ENCODE measurements around the gene SUPT7L. TPM values are rescaled to one million over a fixed set of nuclear protein-coding genes. Genes with fewer than 3 reads are reported as not detected.

Gene SUPT7L
- total RNA-seq, 1 experiment from 2014 or later: 25.2 TPM

- TF ChIP-seq REST (IDR thresholded peaks at IDR 0.05; ENCODE audit: low read depth) (no peak), EGR1 (IDR thresholded peaks at IDR 0.05; ENCODE audit: low read depth) (peak; percentile 60), SIN3A (IDR thresholded peaks at IDR 0.05; ENCODE audit: low read depth) (peak; percentile 70)
Measured at GRCh38 chr2:27663285-27664153, at the start of gene SUPT7L, which contains the start of gene SLC4A1AP (continued).

- ChIA-PET RAD21 (ENCODE audit: low non-redundant PET in 1 of 2, low total read pairs in 2 of 2, uncharacterized antibody in 2 of 2, unreplicated experiment in 2 of 2) (no interaction called here), CTCF (interaction anchor here (1.6 to 1.9 kb wide), 2 partner anchors 9 to 30 kb away, joined by 3 to 5 read pairs; no protein-coding TSS in a partner anchor), POLR2A (no interaction called here)
- Histone ChIP-seq H3K79me2 (ENCODE audit: insufficient read depth, low read length) (no peaks in the 10 kb centered on the region), H3K9me3 (ENCODE audit: control insufficient read depth in 1 of 2, insufficient read depth in 1 of 2, low read depth in 1 of 2, low read length in 2 of 2) (no peaks in the 10 kb centered on the region), H3K9ac (ENCODE audit: low read length) (no peak overlapping the region), H3K4me3 (replicated peaks in 1 of 2; ENCODE audit: low read depth in 1 of 2, low read length in 2 of 2) (no peak overlapping the region), H2AFZ (ENCODE audit: low read depth, low read length, poor library complexity, severe bottlenecking) (no peak overlapping the region), H4K20me1 (ENCODE audit: insufficient read depth) (no peaks in the 10 kb centered on the region), H3K27ac (ENCODE audit: low read depth, low read length) (no peak overlapping the region), H3K27me3 (ENCODE audit: insufficient read depth, low read length) (no peaks in the 10 kb centered on the region), H3K9me2 (ENCODE audit: insufficient read depth) (no peaks in the 10 kb centered on the region), H3K4me2 (ENCODE audit: low read length) (no peak overlapping the region), H3K4me1 (ENCODE audit: control insufficient read depth in 1 of 2, insufficient read depth in 2 of 2, low read length in 2 of 2) (peaks cover 8 to 45% of the 10 kb centered on the region in 2 experiments), H3K36me3 (ENCODE audit: control insufficient read depth in 1 of 2, insufficient read depth in 2 of 2, low read length in 2 of 2) (no peaks in the 10 kb centered on the region)
- intact Hi-C loops (cut with micrococcal nuclease): no loop called here
- DNase-seq (ENCODE audit: low read depth, low spot score) (no peak), ATAC-seq (no peak)
- no TSS peak for BruUV-seq (replicated peaks)
- no peak for TF ChIP-seq CBX3 (IDR thresholded peaks at IDR 0.05; ENCODE audit: low read depth)
- no peak for TF ChIP-seq MAX (IDR thresholded peaks at IDR 0.05)
- TF ChIP-seq POLR2AphosphoS5 (IDR thresholded peaks at IDR 0.05; ENCODE audit: low read depth, low read length): no peak
- TF ChIP-seq ZFX (IDR thresholded peaks at IDR 0.05): no peak
- TF ChIP-seq ATF3 (IDR thresholded peaks at IDR 0.05): no peak
- TF ChIP-seq FOSL1 (IDR thresholded peaks at IDR 0.05; ENCODE audit: low read depth): no peak
- TF ChIP-seq ELF1 (IDR thresholded peaks at IDR 0.05; ENCODE audit: borderline replicate concordance, low read depth): no peak
- no peak for TF ChIP-seq YY1 (IDR thresholded peaks at IDR 0.05; ENCODE audit: extremely low read depth, insufficient replicate concordance, low read depth, low read length)
- TF ChIP-seq CTCF (IDR thresholded peaks at IDR 0.05 in 2 of 3, conservative IDR thresholded peaks at IDR 0.05 in 1 of 3; ENCODE audit: borderline replicate concordance in 1 of 3, insufficient read depth in 1 of 3, low read depth in 2 of 3, low read length in 2 of 3): no peak
- no peak for TF ChIP-seq ZBTB33 (IDR thresholded peaks at IDR 0.05; ENCODE audit: extremely low read depth, insufficient replicate concordance, low read length)
- no peak for TF ChIP-seq JUND (IDR thresholded peaks at IDR 0.05)
- no peak for TF ChIP-seq POLR2A (IDR thresholded peaks at IDR 0.05; ENCODE audit: borderline replicate concordance, extremely low read depth, insufficient read depth, insufficient read length)
Measured at GRCh38 chr2:27713201-27713600, 49.8 kb upstream of the SUPT7L start.

Measured in HCT116 (cell line).